HuH-7.5 (cell line): ENCODE measurements around the gene METTL21C.
A peak's percentile ranks its signal among the peaks of the same experiment; 100 is the strongest.

Source experiments
- DNase-seq: peaks from one replicate; pipeline ENCODE4 v3.0.0; 2011; ENCODE audit warnings: low spot score

The METTL21C gene

GRCh38 chr13:102667023-102667422, 27.8 kb downstream of the METTL21C start:
- DNase-seq, result no peak

GRCh38 chr13:102659168-102659713, 35.6 kb downstream of the METTL21C start:
- DNase-seq, result no peak

- no peak for DNase-seq
These were observed 36.2 kb downstream of the METTL21C start for GRCh38 chr13:102658660-102659059.

GRCh38 chr13:102657630-102658029, 37.2 kb downstream of the METTL21C start:
- DNase-seq, result no peak

- DNase-seq, result no peak
These were observed 40.1 kb downstream of the METTL21C start for GRCh38 chr13:102654756-102655155.

- DNase-seq, result no peak
These were observed 43.0 kb downstream of the METTL21C start for GRCh38 chr13:102651892-102652291.

- DNase-seq, result peak; percentile 3
These were observed 43.5 kb downstream of the METTL21C start for GRCh38 chr13:102651392-102651791.

- DNase-seq, result no peak
These were observed 44.4 kb downstream of the METTL21C start for GRCh38 chr13:102650444-102650843.

- no peak for DNase-seq
These were observed 46.8 kb downstream of the METTL21C start for GRCh38 chr13:102648046-102648445.

GRCh38 chr13:102645701-102646100, 49.1 kb downstream of the METTL21C start:
- no peak for DNase-seq

- no peak for DNase-seq
These were observed 51.2 kb downstream of the METTL21C start for GRCh38 chr13:102643656-102644055.

- no peak for DNase-seq
These were observed 52.4 kb downstream of the METTL21C start for GRCh38 chr13:102642475-102642874.

GRCh38 chr13:102642029-102642428, 52.8 kb downstream of the METTL21C start:
- no peak for DNase-seq

GRCh38 chr13:102638741-102639140, 56.1 kb downstream of the METTL21C start:
- DNase-seq, result no peak
